Measurements from ENCODE around the gene DNAJC25.

DNA sequence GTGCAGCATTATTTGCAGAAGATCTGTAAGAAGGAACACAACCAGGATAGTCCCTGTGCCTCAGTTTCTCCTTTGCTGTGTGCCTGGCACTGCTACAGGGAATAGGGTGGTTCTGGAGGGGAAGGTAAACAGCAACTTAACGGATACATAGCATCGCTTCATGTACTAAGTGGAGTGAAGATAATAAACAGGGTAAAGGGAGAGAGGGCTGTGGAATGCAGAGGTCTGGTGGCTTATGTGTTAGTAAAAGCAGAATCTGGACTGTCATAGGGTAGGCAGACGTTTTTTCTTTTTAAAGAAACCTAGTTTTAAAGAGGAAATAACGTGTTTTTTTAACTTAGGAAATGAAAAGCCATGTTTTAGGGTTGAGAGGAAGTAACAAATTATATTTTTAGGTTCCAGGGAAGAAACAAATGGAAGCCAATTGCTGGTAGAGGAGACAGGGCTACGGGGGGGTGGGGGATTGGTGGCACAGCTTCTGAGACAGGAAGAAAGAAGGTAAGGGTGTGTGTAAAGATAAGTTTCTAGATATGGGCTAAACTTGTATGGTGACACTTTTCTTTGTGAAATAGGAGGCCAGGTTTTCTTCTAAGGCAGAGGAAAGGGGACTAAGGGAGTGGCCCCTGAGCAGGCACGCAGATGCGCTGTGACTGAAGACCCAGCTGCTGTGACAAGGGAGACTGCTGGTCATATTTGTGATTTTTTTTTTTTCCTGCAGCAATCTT, 31.6 kb downstream of the DNAJC25 start:
- TF ChIP-seq GATA1 (IDR thresholded peaks at IDR 0.05; ENCODE audit: low read depth, low read length) (no peak), POLR2A (IDR thresholded peaks at IDR 0.05; ENCODE audit: low read length) (no peak)

Data from erythroblast (primary cell).